MCF 10A (cell line): ENCODE measurements around the gene PTP4A2. TPM values are rescaled to one million over a fixed set of nuclear protein-coding genes. Genes with fewer than 3 reads are reported as not detected.

ENCODE experiments used
- BruUV-seq: library from RNA; stranded (reverse); fragments of 400-500 nt; replicated peaks from 2 replicates; lab custom pipeline; 2021; lab: Mats Ljungman, UMichigan
- CTCF ChIA-PET: fragments of 300-600 bp; sonication (Branson Sonifier 250); formaldehyde crosslinking; extraction: SDS; loops from one replicate; lab custom pipeline; 2021; ENCODE audit warnings: antibody characterized with exemption, inconsistent platforms; lab: Yijun Ruan, JAX
- POLR2A ChIA-PET: fragments of 300-600, 350-650 bp; sonication (Branson Sonifier 250); formaldehyde crosslinking; extraction: SDS; loops from one replicate; lab custom pipeline; 2020; ENCODE audit warnings: antibody characterized with exemption, inconsistent platforms; lab: Yijun Ruan, JAX
- DNase-seq: peaks from one replicate; pipeline ENCODE4 v3.0.0-alpha.2; 2018; ENCODE audit not compliant: unreplicated experiment
- H3K27ac Mint-ChIP-seq: one replicate; pipeline ENCODE4 v1.8.0; 2022; ENCODE audit warnings: mild to moderate bottlenecking, low read depth, mixed read lengths; ENCODE audit not compliant: unreplicated experiment
- H3K27me3 Mint-ChIP-seq: one replicate; pipeline ENCODE4 v1.8.0; 2022; ENCODE audit warnings: mixed read lengths; ENCODE audit not compliant: insufficient read depth, unreplicated experiment
- H3K36me3 Mint-ChIP-seq: one replicate; pipeline ENCODE4 v1.8.0; 2022; ENCODE audit warnings: mild to moderate bottlenecking, moderate library complexity, mixed read lengths; ENCODE audit not compliant: insufficient read depth, unreplicated experiment
- H3K4me1 Mint-ChIP-seq: one replicate; pipeline ENCODE4 v1.8.0; 2022; ENCODE audit warnings: mixed read lengths; ENCODE audit not compliant: insufficient read depth, unreplicated experiment
- H3K4me3 Mint-ChIP-seq: one replicate; pipeline ENCODE4 v1.8.0; 2022; ENCODE audit warnings: mild to moderate bottlenecking, moderate library complexity, mixed read lengths; ENCODE audit not compliant: unreplicated experiment
- H3K9me3 Mint-ChIP-seq: one replicate; pipeline ENCODE4 v1.8.0; 2022; ENCODE audit warnings: mixed read lengths; ENCODE audit not compliant: unreplicated experiment
- CTCF ChIP-seq: fragments of 200-600 bp; IDR thresholded peaks from one replicate; pipeline ENCODE4 v1.8.0; 2022; ENCODE audit warnings: antibody characterized with exemption, mild to moderate bottlenecking; ENCODE audit not compliant: unreplicated experiment
- intact Hi-C: fragments of 100-400 bp; cut with micrococcal nuclease; formaldehyde crosslinking; loops from 2 replicates; pipeline ENCODE4 v1.14.1; 2022
- total RNA-seq: library from RNA; stranded (reverse); gene quantifications from 2 replicates; pipeline ENCODE4 v1.2.3, GENCODE V29; 2022

The PTP4A2 gene
- total RNA-seq, 1 experiment from 2014 or later: 220 TPM

GRCh38 chr1:31934706-31935629, 3.2 kb downstream of the PTP4A2 start:
- Mint-ChIP-seq H3K27me3 (no peaks in the 10 kb centered on the region), H3K4me3 (peak overlapping the region; percentile 96), H3K4me1 (peaks cover 58% of the 10 kb centered on the region), H3K27ac (peak overlapping the region; percentile 89), H3K36me3 (peaks cover 23% of the 10 kb centered on the region), H3K9me3 (no peaks in the 10 kb centered on the region)
- ChIA-PET CTCF (interaction anchor here (0.7 to 4.4 kb wide), 7 partner anchors 9 to 92 kb away, joined by 3 to 28 read pairs (median 4); no protein-coding TSS in a partner anchor), POLR2A (interaction anchor here (0.9 to 12.7 kb wide), 21 partner anchors 9 to 297 kb away, joined by 3 to 409 read pairs (median 8); partner anchors contain the start of genes KHDRBS1 and KPNA6)
- no peak for TF ChIP-seq CTCF
- DNase-seq: peak; percentile 59
- intact Hi-C loops: no loop called here
- BruUV-seq: TSS peak; percentile 93

- Mint-ChIP-seq H3K9me3 (no peaks in the 10 kb centered on the region), H3K4me3 (peak overlapping the region; percentile 31), H3K4me1 (peaks cover 60% of the 10 kb centered on the region), H3K27me3 (no peaks in the 10 kb centered on the region), H3K27ac (peak overlapping the region; percentile 89), H3K36me3 (peaks cover 23% of the 10 kb centered on the region)
- intact Hi-C loops: no loop called here
- DNase-seq: no peak
- BruUV-seq: no TSS peak
- ChIA-PET CTCF (interaction anchor here (0.6 to 4.4 kb wide), 4 partner anchors 18 to 1285 kb away, joined by 3 to 28 read pairs (median 5); no protein-coding TSS in a partner anchor), POLR2A (interaction anchor here (0.6 to 12.7 kb wide), 10 partner anchors 8 to 179 kb away, joined by 3 to 409 read pairs (median 18); partner anchors contain the start of gene KHDRBS1)
- TF ChIP-seq CTCF: no peak
These were observed 5.5 kb downstream of the PTP4A2 start for GRCh38 chr1:31932491-31933316.

- Mint-ChIP-seq H3K4me1 (peaks cover 68% of the 10 kb centered on the region), H3K36me3 (peaks cover 17% of the 10 kb centered on the region), H3K9me3 (no peaks in the 10 kb centered on the region), H3K4me3 (peak overlapping the region; percentile 37), H3K27ac (peak overlapping the region; percentile 89), H3K27me3 (no peaks in the 10 kb centered on the region)
- TF ChIP-seq CTCF: no peak
- BruUV-seq: no TSS peak
- peak; percentile 57 for DNase-seq
- intact Hi-C loops: no loop called here
- ChIA-PET POLR2A (interaction anchor here (0.8 to 12.7 kb wide), 14 partner anchors 8 to 88 kb away, joined by 3 to 409 read pairs (median 4); partner anchors contain the start of gene KHDRBS1), CTCF (interaction anchor here (0.5 to 1.1 kb wide), 2 partner anchors 17 to 93 kb away, joined by 3 read pairs; no protein-coding TSS in a partner anchor)
These were observed 6.5 kb downstream of the PTP4A2 start for GRCh38 chr1:31931593-31932225.
